ENCODE measurements around the gene KLHL36. TPM values are rescaled to one million over a fixed set of nuclear protein-coding genes. Genes with fewer than 3 reads are reported as not detected.

KLHL36 gene
- total RNA-seq, 4 donors from 2014 or later, result 70.5 to 114 (median 80.5) TPM

DNA sequence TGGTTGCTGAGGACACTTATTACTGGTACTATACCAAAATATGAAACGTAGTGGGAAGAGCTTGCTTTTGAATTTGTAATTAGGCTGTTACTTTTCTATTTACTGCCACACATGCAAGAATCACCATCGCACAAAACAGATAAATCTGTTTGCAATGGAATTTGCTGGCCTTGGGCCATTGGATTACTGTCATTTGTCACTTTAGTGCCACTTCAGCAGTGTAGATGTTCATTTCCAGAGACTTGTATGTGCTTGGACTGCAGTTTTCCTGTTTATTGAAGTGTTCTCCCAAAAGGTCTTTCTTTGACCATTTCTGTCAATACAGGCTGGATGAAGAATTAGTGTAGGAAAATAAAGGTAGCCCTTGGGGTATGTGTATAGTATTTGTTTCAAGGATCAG lies 55.9 kb downstream of the KLHL36 start:
- H3K9me3 ChIP-seq, result no peaks in the 10 kb centered on the region
- WGBS, 2 donors (ENCODE audit: low coverage in 1 of 2), result 88 to 94% methylated on average over 2 of the region's 2 CpGs
- H3K27me3 ChIP-seq, result no peaks in the 10 kb centered on the region
- no peak for ATAC-seq
- H3K4me3 ChIP-seq, result no peak overlapping the region
- TF ChIP-seq, protein P1, sequence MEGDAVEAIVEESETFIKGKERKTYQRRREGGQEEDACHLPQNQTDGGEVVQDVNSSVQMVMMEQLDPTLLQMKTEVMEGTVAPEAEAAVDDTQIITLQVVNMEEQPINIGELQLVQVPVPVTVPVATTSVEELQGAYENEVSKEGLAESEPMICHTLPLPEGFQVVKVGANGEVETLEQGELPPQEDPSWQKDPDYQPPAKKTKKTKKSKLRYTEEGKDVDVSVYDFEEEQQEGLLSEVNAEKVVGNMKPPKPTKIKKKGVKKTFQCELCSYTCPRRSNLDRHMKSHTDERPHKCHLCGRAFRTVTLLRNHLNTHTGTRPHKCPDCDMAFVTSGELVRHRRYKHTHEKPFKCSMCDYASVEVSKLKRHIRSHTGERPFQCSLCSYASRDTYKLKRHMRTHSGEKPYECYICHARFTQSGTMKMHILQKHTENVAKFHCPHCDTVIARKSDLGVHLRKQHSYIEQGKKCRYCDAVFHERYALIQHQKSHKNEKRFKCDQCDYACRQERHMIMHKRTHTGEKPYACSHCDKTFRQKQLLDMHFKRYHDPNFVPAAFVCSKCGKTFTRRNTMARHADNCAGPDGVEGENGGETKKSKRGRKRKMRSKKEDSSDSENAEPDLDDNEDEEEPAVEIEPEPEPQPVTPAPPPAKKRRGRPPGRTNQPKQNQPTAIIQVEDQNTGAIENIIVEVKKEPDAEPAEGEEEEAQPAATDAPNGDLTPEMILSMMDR (IDR thresholded peaks at IDR 0.05), result no peak
- TF ChIP-seq EP300 (IDR thresholded peaks at IDR 0.05) (no peak), POLR2AphosphoS5 (IDR thresholded peaks at IDR 0.05) (no peak), POLR2A (IDR thresholded peaks at IDR 0.05) (no peak)
- peaks cover 0 to 61% (median 8%) of the 10 kb centered on the region in 3 donors for H3K4me1 ChIP-seq
- H3K36me3 ChIP-seq, result no peaks in the 10 kb centered on the region
- H3K27ac ChIP-seq, result no peak overlapping the region

DNA sequence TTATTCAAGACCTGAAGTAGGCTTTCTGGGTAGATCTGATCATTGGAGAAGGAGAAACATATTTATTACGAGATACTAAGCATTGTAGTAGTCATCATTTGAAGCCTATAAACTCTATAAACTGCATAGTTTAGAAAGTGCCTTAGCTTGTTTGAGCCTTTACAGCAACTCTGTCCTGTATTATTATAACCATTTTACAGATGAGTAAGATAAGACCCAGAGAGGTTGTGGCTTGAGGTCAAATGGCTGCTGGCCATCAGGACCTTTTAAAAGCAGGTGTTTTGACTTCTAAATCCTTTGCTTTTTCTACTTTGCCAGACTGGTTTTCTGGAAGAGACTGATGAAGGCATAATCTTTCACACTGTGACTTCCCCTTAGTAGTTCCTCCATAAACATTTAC lies 58.5 kb downstream of the KLHL36 start:
- no peaks in the 10 kb centered on the region for H3K9me3 ChIP-seq
- H3K36me3 ChIP-seq, result no peaks in the 10 kb centered on the region
- H3K27ac ChIP-seq, result no peak overlapping the region
- no peak for ATAC-seq
- H3K4me3 ChIP-seq, result no peak overlapping the region
- peaks cover 0 to 69% (median 0%) of the 10 kb centered on the region in 3 donors for H3K4me1 ChIP-seq
- 100% methylated on average over 1 of the region's 1 CpG for WGBS, 2 donors (ENCODE audit: low coverage in 1 of 2)
- TF ChIP-seq, protein P1 (IDR thresholded peaks at IDR 0.05), result no peak
- TF ChIP-seq POLR2A (IDR thresholded peaks at IDR 0.05) (no peak), EP300 (IDR thresholded peaks at IDR 0.05) (no peak), POLR2AphosphoS5 (IDR thresholded peaks at IDR 0.05) (no peak)
- no peaks in the 10 kb centered on the region for H3K27me3 ChIP-seq

DNA sequence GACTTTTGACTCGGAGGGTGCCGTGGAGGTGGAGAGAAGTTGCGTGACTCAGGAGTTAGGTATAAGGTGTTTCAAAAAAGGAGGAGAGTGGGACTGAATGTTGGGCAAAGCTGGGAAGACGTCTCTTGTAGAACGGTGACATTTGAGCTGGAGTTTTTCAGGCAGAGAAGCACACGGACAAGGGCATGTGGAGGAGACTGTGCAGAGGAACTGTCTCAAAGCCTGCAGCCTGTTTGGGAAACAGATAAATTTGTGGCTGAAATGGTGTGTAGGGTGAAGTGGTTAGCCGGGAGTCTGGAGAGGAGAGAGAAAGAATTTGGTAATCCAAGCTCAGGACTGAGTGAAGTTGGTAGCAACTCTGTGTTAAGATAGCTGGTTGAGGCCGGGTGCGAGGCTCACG lies 61.3 kb downstream of the KLHL36 start:
- no peak overlapping the region for H3K27ac ChIP-seq
- TF ChIP-seq, protein P1 (IDR thresholded peaks at IDR 0.05), result no peak
- TF ChIP-seq POLR2AphosphoS5 (IDR thresholded peaks at IDR 0.05) (no peak), EP300 (IDR thresholded peaks at IDR 0.05) (no peak), POLR2A (IDR thresholded peaks at IDR 0.05) (no peak)
- ATAC-seq, result no peak
- no peaks in the 10 kb centered on the region for H3K27me3 ChIP-seq
- peaks cover 0 to 74% (median 6%) of the 10 kb centered on the region in 3 donors for H3K4me1 ChIP-seq
- no peak overlapping the region for H3K4me3 ChIP-seq
- WGBS, 2 donors (ENCODE audit: low coverage in 1 of 2), result 80 to 90% methylated on average over 2 to 10 of the region's 10 CpGs
- H3K36me3 ChIP-seq, result no peaks in the 10 kb centered on the region
- no peaks in the 10 kb centered on the region for H3K9me3 ChIP-seq

DNA sequence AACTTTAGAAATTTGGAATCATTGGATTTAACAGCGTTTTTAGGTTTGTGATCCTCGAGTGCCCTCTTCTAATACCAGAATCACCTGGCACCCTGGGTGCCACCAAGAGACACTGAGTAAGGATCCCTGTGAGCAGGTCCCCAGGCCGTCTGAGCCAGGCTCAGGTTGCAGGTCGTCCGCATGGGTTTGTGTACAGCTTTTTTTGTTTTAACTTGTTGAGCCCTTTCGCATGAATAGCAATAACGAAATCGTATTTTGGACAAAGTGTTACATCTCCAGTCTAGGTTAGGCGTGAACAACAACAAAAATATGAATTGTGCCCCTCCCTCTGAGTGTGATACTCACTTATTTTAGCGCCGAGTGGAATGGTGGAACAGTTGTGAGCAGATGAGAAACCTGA lies 62.4 kb downstream of the KLHL36 start:
- WGBS, 2 donors (ENCODE audit: low coverage in 1 of 2), result 85 to 87% methylated on average over 9 to 10 of the region's 11 CpGs
- no peak for ATAC-seq
- Histone ChIP-seq H3K9me3 (no peaks in the 10 kb centered on the region), H3K36me3 (no peaks in the 10 kb centered on the region), H3K27me3 (no peaks in the 10 kb centered on the region), H3K4me3 (no peak overlapping the region), H3K27ac (no peak overlapping the region), H3K4me1 (peaks cover 0 to 75% (median 6%) of the 10 kb centered on the region in 3 donors)
- TF ChIP-seq POLR2A (IDR thresholded peaks at IDR 0.05), result no peak
- TF ChIP-seq EP300 (IDR thresholded peaks at IDR 0.05), result no peak
- TF ChIP-seq, protein P1 (IDR thresholded peaks at IDR 0.05), result no peak
- TF ChIP-seq POLR2AphosphoS5 (IDR thresholded peaks at IDR 0.05), result no peak

Other genes starting within 250 kb of the KLHL36 start
- 10 to 100 TPM in 2 of 4 donors, 1 to 10 TPM in 2; 7.9 to 30.5 (median 10.4) TPM for gene MEAK7, start 143.9 kb upstream of the KLHL36 start, total RNA-seq
- 10 to 100 TPM; 13.1 to 46.2 (median 37.3) TPM for gene COTL1, start 30.4 kb upstream of the KLHL36 start, total RNA-seq
- 10 to 100 TPM; 49.1 to 70.2 (median 60.0) TPM for gene USP10, start 51.5 kb downstream of the KLHL36 start, total RNA-seq
- 100 to 1,000 TPM; 174 to 411 (median 219) TPM for gene CRISPLD2, start 171.5 kb downstream of the KLHL36 start, total RNA-seq

Measured in gastroesophageal sphincter (tissue), 4 donors.